Loucy (cell line): ENCODE results near the gene FEM1B.

ENCODE experiments used
- H2AFZ ChIP-seq: fragments of 200-600 bp; sonication (generic); 2 replicates; pipeline ENCODE4 v1.6.0; 2016; ENCODE audit warnings: antibody characterized with exemption, mild to moderate bottlenecking, low read length, moderate library complexity
- H3F3A ChIP-seq: fragments of 200-600 bp; 2 replicates; pipeline ENCODE4 v1.6.0; 2016; ENCODE audit warnings: antibody characterized with exemption, low read depth, mild to moderate bottlenecking
- H3K27me3 ChIP-seq: fragments of 200-600 bp; sonication (generic); 2 replicates; pipeline ENCODE4 v1.6.1; 2014; ENCODE audit warnings: low read length, mild to moderate bottlenecking; ENCODE audit not compliant: insufficient read depth, poor library complexity, severe bottlenecking
- H3K36me3 ChIP-seq: fragments of 200-600 bp; sonication (generic); 2 replicates; pipeline ENCODE4 v1.6.1; 2016; ENCODE audit warnings: low read length; ENCODE audit not compliant: insufficient read depth
- H3K4me1 ChIP-seq: fragments of 200-600 bp; sonication (generic); 2 replicates; pipeline ENCODE4 v1.5.1; 2014; ENCODE audit warnings: low read length, mild to moderate bottlenecking; ENCODE audit not compliant: insufficient read depth, poor library complexity, severe bottlenecking
- H3K4me2 ChIP-seq: fragments of 200-600 bp; sonication (generic); 2 replicates; pipeline ENCODE4 v1.6.0; 2014; ENCODE audit warnings: antibody characterized with exemption, low read length, low read depth, mild to moderate bottlenecking; ENCODE audit not compliant: poor library complexity, severe bottlenecking
- H3K4me3 ChIP-seq: fragments of 200-600 bp; sonication (generic); 2 replicates; pipeline ENCODE4 v1.5.1; 2014; ENCODE audit warnings: low read length, mild to moderate bottlenecking, mixed read lengths; ENCODE audit not compliant: poor library complexity, severe bottlenecking
- H3K79me2 ChIP-seq: fragments of 200-600 bp; sonication (generic); 2 replicates; pipeline ENCODE4 v1.6.1; 2014; ENCODE audit warnings: low read length; ENCODE audit not compliant: insufficient read depth
- H3K9ac ChIP-seq: fragments of 200-600 bp; sonication (generic); 2 replicates; pipeline ENCODE4 v1.6.0; 2014; ENCODE audit warnings: mild to moderate bottlenecking, low read depth, low read length, moderate library complexity; ENCODE audit not compliant: poor library complexity, severe bottlenecking
- H3K9me2 ChIP-seq: fragments of 200-600 bp; sonication (generic); replicated peaks from 2 replicates; pipeline ENCODE4 v1.6.1; 2016; ENCODE audit warnings: low read depth, low read length, mixed read lengths
- H3K9me3 ChIP-seq: fragments of 200-600 bp; sonication (generic); 2 replicates; pipeline ENCODE4 v1.6.1; 2014; ENCODE audit warnings: mild to moderate bottlenecking, antibody characterized with exemption, low read length, low read depth; ENCODE audit not compliant: insufficient read depth
- H4K20me1 ChIP-seq: fragments of 200-600 bp; sonication (generic); 2 replicates; pipeline ENCODE4 v1.6.0; 2014; ENCODE audit warnings: antibody characterized with exemption, low read length, mild to moderate bottlenecking; ENCODE audit not compliant: insufficient read depth, poor library complexity, severe bottlenecking
- CTCF ChIP-seq: fragments of 200-600 bp; sonication (generic); conservative IDR thresholded peaks from 2 replicates; pipeline ENCODE4 v1.5.1; 2014; ENCODE audit warnings: mild to moderate bottlenecking, antibody characterized with exemption, low read length
- EZH2phosphoT487 ChIP-seq: fragments of 200-600 bp; IDR thresholded peaks from 2 replicates; pipeline ENCODE4 v1.6.1; 2018; ENCODE audit warnings: antibody characterized with exemption, mild to moderate bottlenecking, moderate library complexity, borderline replicate concordance

Gene FEM1B

DNA sequence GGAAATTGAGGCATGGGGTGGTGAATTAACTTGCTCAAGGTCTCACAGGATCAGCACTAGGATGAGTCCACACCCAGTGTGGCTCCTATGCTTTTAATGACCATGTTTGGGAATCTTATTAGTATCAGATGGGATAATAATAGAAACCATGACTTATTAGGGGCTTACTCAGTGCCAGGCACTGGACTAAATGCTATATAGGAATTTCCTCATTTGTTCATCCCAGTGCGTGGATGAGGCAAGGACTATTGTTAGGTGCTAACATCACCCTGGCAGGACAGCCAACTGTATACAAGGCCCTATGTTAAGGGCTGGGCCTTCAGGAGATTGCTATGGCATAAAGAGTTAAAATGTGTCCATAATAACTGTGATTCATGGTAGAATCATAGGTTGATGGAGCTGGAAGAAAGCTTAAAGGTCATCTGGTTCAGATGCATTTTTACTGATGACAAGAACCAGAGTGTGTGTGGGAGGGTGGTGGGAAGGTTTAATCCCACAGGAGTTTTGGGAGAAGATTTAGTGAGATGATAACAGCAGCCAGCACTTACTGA is 4.7 kb upstream of the FEM1B start:
- no peaks in the 10 kb centered on the region for H3K27me3 ChIP-seq
- no peaks in the 10 kb centered on the region for H4K20me1 ChIP-seq
- no peak for TF ChIP-seq EZH2phosphoT487
- TF ChIP-seq CTCF: no peak
- H3F3A ChIP-seq: no peaks in the 10 kb centered on the region; the same call in 1 of the 2 replicates
- H3K36me3 ChIP-seq: no peaks in the 10 kb centered on the region
- no peak overlapping the region for H3K9ac ChIP-seq
- no peaks in the 10 kb centered on the region for H3K79me2 ChIP-seq
- H3K4me2 ChIP-seq: no peak overlapping the region
- no peaks in the 10 kb centered on the region for H3K9me3 ChIP-seq
- no peak overlapping the region for H3K4me3 ChIP-seq
- H3K4me1 ChIP-seq: peaks cover 10% of the 10 kb centered on the region
- H2AFZ ChIP-seq: no peak overlapping the region
- H3K9me2 ChIP-seq: no peaks in the 10 kb centered on the region

GRCh38 chr15:68274201-68274848 is 3.2 kb upstream of the FEM1B start:
- TF ChIP-seq CTCF: no peak
- TF ChIP-seq EZH2phosphoT487: no peak

GRCh38 chr15:68275165-68275746 is 2.3 kb upstream of the FEM1B start:
- Histone ChIP-seq H3K27me3 (no peaks in the 10 kb centered on the region), H3K4me1 (peaks cover 27% of the 10 kb centered on the region), H2AFZ (no peak overlapping the region), H3K4me2 (no peak overlapping the region), H3K9me3 (no peaks in the 10 kb centered on the region), H3K9ac (no peak overlapping the region), H3K79me2 (peaks cover 22% of the 10 kb centered on the region), H4K20me1 (peaks cover 21% of the 10 kb centered on the region), H3K4me3 (no peak overlapping the region), H3K36me3 (no peaks in the 10 kb centered on the region), H3F3A (no peaks in the 10 kb centered on the region; the same call in 1 of the 2 replicates), H3K9me2 (no peaks in the 10 kb centered on the region)
- TF ChIP-seq EZH2phosphoT487 (no peak), CTCF (no peak)

More at GRCh38 chr15:68274201-68274848, 3.2 kb upstream of the FEM1B start:
- Histone ChIP-seq H3K9me2 (no peaks in the 10 kb centered on the region), H3K9ac (no peak overlapping the region), H4K20me1 (peaks cover 12% of the 10 kb centered on the region), H3K4me3 (no peak overlapping the region), H3K79me2 (peaks cover 13% of the 10 kb centered on the region), H3F3A (no peaks in the 10 kb centered on the region; the same call in 1 of the 2 replicates), H3K4me2 (no peak overlapping the region), H3K27me3 (no peaks in the 10 kb centered on the region), H3K9me3 (no peaks in the 10 kb centered on the region), H3K4me1 (peaks cover 18% of the 10 kb centered on the region), H2AFZ (no peak overlapping the region), H3K36me3 (no peaks in the 10 kb centered on the region)
